ENCODE results near the gene MKKS. TPM values are rescaled to one million over a fixed set of nuclear protein-coding genes. Genes with fewer than 3 reads are reported as not detected.

MKKS gene
- total and polyA plus RNA-seq, 10 of the 15 experiments (the other 5 are each of a cell fraction or from before 2014, with no cell fraction given): 4.3 to 17.9 (median 7.7) TPM

DNA sequence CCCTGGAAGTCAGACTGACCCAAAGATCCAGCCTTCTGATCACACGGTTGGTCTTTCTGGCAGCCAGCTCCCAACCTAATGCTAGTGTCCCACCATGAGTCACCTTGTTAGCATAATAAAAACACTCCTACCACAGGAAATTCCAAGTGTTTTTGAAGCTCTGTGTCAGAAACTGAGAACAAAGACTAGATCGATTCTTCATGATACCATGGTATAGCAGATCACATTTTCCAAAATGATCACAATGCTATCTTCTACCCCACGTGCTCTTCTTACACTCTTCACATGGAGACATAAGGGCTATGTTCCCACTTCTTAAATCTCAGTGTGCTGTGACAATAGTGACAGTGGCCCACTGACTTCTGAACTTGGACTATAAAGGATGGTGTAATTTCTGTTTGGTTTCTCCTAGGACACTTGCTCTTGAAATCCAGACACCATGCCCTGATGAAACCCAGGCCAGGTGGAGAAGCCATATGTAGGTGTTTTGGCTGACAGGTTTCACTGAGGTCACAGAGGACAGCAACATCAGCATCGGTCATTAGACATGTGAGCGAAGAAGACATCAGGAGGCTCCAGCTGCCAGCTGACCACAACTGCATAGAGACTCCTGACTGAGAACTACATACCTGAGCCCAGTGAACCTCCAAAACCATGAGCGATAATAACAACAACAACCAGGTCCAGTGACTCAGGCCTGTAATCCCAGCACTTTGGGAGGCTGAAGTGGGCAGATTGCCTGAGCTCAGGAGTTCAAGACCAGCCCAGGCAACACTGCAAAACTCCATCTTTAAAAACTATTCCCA, 57.5 kb downstream of the MKKS start:
- in situ Hi-C loops (cut with MboI): no loop called here
- 40% methylated on average over 6 of the region's 6 CpGs for WGBS (ENCODE audit: insufficient coverage, insufficient replicate concordance, low lambda C conversion rate, missing lambda C conversion rate)
- H3K36me3 ChIP-seq (ENCODE audit: control insufficient read depth in 2 of 2, insufficient read depth in 2 of 2, low read length in 1 of 2): no peaks in the 10 kb centered on the region
- TF ChIP-seq, protein P1, sequence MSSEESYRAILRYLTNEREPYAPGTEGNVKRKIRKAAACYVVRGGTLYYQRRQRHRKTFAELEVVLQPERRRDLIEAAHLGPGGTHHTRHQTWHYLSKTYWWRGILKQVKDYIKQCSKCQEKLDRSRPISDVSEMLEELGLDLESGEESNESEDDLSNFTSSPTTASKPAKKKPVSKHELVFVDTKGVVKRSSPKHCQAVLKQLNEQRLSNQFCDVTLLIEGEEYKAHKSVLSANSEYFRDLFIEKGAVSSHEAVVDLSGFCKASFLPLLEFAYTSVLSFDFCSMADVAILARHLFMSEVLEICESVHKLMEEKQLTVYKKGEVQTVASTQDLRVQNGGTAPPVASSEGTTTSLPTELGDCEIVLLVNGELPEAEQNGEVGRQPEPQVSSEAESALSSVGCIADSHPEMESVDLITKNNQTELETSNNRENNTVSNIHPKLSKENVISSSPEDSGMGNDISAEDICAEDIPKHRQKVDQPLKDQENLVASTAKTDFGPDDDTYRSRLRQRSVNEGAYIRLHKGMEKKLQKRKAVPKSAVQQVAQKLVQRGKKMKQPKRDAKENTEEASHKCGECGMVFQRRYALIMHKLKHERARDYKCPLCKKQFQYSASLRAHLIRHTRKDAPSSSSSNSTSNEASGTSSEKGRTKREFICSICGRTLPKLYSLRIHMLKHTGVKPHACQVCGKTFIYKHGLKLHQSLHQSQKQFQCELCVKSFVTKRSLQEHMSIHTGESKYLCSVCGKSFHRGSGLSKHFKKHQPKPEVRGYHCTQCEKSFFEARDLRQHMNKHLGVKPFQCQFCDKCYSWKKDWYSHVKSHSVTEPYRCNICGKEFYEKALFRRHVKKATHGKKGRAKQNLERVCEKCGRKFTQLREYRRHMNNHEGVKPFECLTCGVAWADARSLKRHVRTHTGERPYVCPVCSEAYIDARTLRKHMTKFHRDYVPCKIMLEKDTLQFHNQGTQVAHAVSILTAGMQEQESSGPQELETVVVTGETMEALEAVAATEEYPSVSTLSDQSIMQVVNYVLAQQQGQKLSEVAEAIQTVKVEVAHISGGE (CRISPR knock-in tag; IDR thresholded peaks at IDR 0.05): no peak
- TF ChIP-seq FOXM1 (IDR thresholded peaks at IDR 0.05; ENCODE audit: low read depth, low read length): no peak
- no peak for TF ChIP-seq SIX5 (IDR thresholded peaks at IDR 0.05; ENCODE audit: low read depth, low read length, severe bottlenecking)
- no peak for TF ChIP-seq RUNX3 (IDR thresholded peaks at IDR 0.05; ENCODE audit: low read length)
- TF ChIP-seq, protein P2, sequence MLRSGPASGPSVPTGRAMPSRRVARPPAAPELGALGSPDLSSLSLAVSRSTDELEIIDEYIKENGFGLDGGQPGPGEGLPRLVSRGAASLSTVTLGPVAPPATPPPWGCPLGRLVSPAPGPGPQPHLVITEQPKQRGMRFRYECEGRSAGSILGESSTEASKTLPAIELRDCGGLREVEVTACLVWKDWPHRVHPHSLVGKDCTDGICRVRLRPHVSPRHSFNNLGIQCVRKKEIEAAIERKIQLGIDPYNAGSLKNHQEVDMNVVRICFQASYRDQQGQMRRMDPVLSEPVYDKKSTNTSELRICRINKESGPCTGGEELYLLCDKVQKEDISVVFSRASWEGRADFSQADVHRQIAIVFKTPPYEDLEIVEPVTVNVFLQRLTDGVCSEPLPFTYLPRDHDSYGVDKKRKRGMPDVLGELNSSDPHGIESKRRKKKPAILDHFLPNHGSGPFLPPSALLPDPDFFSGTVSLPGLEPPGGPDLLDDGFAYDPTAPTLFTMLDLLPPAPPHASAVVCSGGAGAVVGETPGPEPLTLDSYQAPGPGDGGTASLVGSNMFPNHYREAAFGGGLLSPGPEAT (IDR thresholded peaks at IDR 0.05; ENCODE audit: low read depth): no peak
- H3K4me1 ChIP-seq (ENCODE audit: control insufficient read depth, insufficient read depth, low read length): no peaks in the 10 kb centered on the region
- no peak overlapping the region for H3K4me3 ChIP-seq
- ChIA-PET RAD21 (ENCODE audit: unreplicated experiment) (no interaction called here), SMC1A (ENCODE audit: uncharacterized antibody, unreplicated experiment) (interaction anchor here (0.6 to 3.0 kb wide), 5 partner anchors 9 to 898 kb away, joined by 3 to 26 read pairs (median 7); no protein-coding TSS in a partner anchor), POLR2A (interaction anchor here (0.6 to 1.1 kb wide), 2 partner anchors 10 to 22 kb away, joined by 3 to 4 read pairs; no protein-coding TSS in a partner anchor), CTCF (interaction anchor here (0.8 to 1.8 kb wide), 2 partner anchors 59 to 285 kb away, joined by 3 to 6 read pairs; no protein-coding TSS in a partner anchor)
- H4K20me1 ChIP-seq (ENCODE audit: control insufficient read depth, insufficient read depth): no peaks in the 10 kb centered on the region
- H3K27ac ChIP-seq (ENCODE audit: control insufficient read depth, insufficient read depth): no peak overlapping the region
- ATAC-seq (no peak), FAIRE-seq (no peak), DNase-seq (ENCODE audit: low read depth, low spot score) (no peak)
- H3K27me3 ChIP-seq (replicated peaks in 1 of 2; ENCODE audit: control insufficient read depth in 2 of 2, insufficient read depth in 2 of 2, low read length in 1 of 2): no peaks in the 10 kb centered on the region
- no peak overlapping the region for H3K4me2 ChIP-seq (ENCODE audit: control insufficient read depth, insufficient read depth)
- no TSS peak for BruUV-seq (replicated peaks)
- H3K9ac ChIP-seq (ENCODE audit: control insufficient read depth, insufficient read depth, low read length): no peak overlapping the region
- intact Hi-C loops (cut with micrococcal nuclease; ENCODE audit: unreplicated experiment): no loop called here
- H3K9me3 ChIP-seq (replicated peaks; ENCODE audit: control insufficient read depth, insufficient read depth, low read length): no peaks in the 10 kb centered on the region
- no peak overlapping the region for H2AFZ ChIP-seq (ENCODE audit: control insufficient read depth, low read depth, low read length)
- no peaks in the 10 kb centered on the region for H3K79me2 ChIP-seq (ENCODE audit: control insufficient read depth, insufficient read depth, low read length)

Measured in GM12878 (cell line).